HCT116 (cell line): ENCODE results near the gene CPNE7.

Experiments
- EGR1 ChIP-seq: IDR thresholded peaks from 2 replicates; pipeline ENCODE4 v1.6.1; 2012; ENCODE audit warnings: low read depth
- ELF1 ChIP-seq: IDR thresholded peaks from 2 replicates; pipeline ENCODE4 v1.6.1; 2012; ENCODE audit warnings: low read depth, borderline replicate concordance
- EZH2 ChIP-seq: fragments of 200-600 bp; sonication (generic); IDR thresholded peaks from 2 replicates; pipeline ENCODE4 v1.6.1; 2017; ENCODE audit warnings: antibody characterized with exemption, mixed run types
- EZH2phosphoT487 ChIP-seq: fragments of 200-600 bp; IDR thresholded peaks from 2 replicates; pipeline ENCODE4 v1.6.1; 2018; ENCODE audit warnings: antibody characterized with exemption, borderline replicate concordance
- POLR2A ChIP-seq: IDR thresholded peaks from 2 replicates; pipeline ENCODE4 v1.7.0; 2011; ENCODE audit warnings: borderline replicate concordance; ENCODE audit not compliant: insufficient read depth, insufficient read length; ENCODE audit errors: extremely low read depth
- POLR2AphosphoS5 ChIP-seq: IDR thresholded peaks from 2 replicates; pipeline ENCODE4 v1.6.1; 2011; ENCODE audit warnings: mild to moderate bottlenecking, low read depth, low read length, moderate library complexity
- SIN3A ChIP-seq: IDR thresholded peaks from 2 replicates; pipeline ENCODE4 v1.6.1; 2012; ENCODE audit warnings: low read depth
- SP1 ChIP-seq: IDR thresholded peaks from 2 replicates; pipeline ENCODE4 v1.6.1; 2012; ENCODE audit warnings: low read depth
- YY1 ChIP-seq: IDR thresholded peaks from 2 replicates; pipeline ENCODE4 v1.6.1; 2011; ENCODE audit warnings: low read length, low read depth, moderate library complexity, mild to moderate bottlenecking; ENCODE audit not compliant: insufficient replicate concordance; ENCODE audit errors: extremely low read depth
- ZNF274 ChIP-seq: fragments of 200-500 bp; sonication (Bioruptor generic); IDR thresholded peaks from 2 replicates; pipeline ENCODE4 v1.6.1; 2014; ENCODE audit warnings: mild to moderate bottlenecking, low read depth, low read length, inconsistent platforms
- TF ChIP-seq, protein P1 (sequence below), 3 experiments: fragments of 200-600 bp in 1 of 3; sonication (generic) in 1 of 3; IDR thresholded peaks in 2 of 3; conservative IDR thresholded peaks in 1 of 3; 2 replicates each; pipeline ENCODE4 v1.5.1; 2012 to 2017; ENCODE audit warnings: low read depth in 2 of 3, low read length in 2 of 3, antibody characterized with exemption in 1 of 3, borderline replicate concordance in 1 of 3, control low read depth in 1 of 3, mild to moderate bottlenecking in 1 of 3, mixed read lengths in 1 of 3, mixed run types in 1 of 3, moderate library complexity in 1 of 3; ENCODE audit not compliant: insufficient read depth in 1 of 3
- TF ChIP-seq, protein P2 (sequence below): IDR thresholded peaks from 2 replicates; pipeline ENCODE4 v1.6.1; 2011; ENCODE audit warnings: mild to moderate bottlenecking, low read length, moderate library complexity; ENCODE audit not compliant: insufficient replicate concordance; ENCODE audit errors: extremely low read depth
- TF ChIP-seq, protein P3 (sequence below): IDR thresholded peaks from 2 replicates; pipeline ENCODE4 v1.6.1; 2012

DNA sequence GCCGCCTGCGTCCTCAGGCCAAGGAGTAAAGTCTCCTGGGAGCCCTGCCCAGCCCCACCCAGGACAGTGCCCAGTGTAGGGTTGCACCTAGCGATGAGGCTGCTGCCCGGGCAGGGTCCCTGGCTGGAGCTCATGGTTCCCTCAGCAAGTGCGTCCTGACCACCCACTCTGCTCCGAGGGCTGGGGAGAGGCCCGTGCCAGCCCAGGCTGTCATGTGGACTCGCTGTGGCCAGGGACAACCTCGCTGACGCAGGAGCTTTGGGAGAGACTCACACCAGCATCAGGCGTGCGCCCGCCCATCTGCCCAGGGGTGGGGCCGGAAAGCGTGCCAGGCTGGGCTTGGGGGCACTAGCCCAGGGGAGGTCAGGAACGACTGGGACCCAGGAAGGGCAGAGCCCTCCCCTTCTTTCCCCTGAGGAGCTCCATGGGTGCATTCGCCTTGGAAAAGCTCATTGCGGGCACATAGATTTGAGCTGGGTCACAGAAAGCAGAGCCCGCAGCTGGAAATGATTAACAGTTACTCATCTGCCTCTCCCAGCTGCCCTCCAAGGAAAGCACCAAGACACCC is 57.6 kb downstream of the CPNE7 start:
- TF ChIP-seq ZNF274 (no peak), EZH2 (no peak), POLR2A (no peak), SP1 (no peak), YY1 (peak; percentile 5), EGR1 (no peak), EZH2phosphoT487 (no peak), ELF1 (no peak), SIN3A (no peak), POLR2AphosphoS5 (peak; percentile 36; the same call in 1 of the 2 replicates)
- TF ChIP-seq, protein P1, sequence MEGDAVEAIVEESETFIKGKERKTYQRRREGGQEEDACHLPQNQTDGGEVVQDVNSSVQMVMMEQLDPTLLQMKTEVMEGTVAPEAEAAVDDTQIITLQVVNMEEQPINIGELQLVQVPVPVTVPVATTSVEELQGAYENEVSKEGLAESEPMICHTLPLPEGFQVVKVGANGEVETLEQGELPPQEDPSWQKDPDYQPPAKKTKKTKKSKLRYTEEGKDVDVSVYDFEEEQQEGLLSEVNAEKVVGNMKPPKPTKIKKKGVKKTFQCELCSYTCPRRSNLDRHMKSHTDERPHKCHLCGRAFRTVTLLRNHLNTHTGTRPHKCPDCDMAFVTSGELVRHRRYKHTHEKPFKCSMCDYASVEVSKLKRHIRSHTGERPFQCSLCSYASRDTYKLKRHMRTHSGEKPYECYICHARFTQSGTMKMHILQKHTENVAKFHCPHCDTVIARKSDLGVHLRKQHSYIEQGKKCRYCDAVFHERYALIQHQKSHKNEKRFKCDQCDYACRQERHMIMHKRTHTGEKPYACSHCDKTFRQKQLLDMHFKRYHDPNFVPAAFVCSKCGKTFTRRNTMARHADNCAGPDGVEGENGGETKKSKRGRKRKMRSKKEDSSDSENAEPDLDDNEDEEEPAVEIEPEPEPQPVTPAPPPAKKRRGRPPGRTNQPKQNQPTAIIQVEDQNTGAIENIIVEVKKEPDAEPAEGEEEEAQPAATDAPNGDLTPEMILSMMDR (IDR thresholded peaks at IDR 0.05 in 2 of 3, conservative IDR thresholded peaks at IDR 0.05 in 1 of 3; ENCODE audit: borderline replicate concordance in 1 of 3, insufficient read depth in 1 of 3, low read depth in 2 of 3, low read length in 2 of 3): no peak
- TF ChIP-seq, protein P2, sequence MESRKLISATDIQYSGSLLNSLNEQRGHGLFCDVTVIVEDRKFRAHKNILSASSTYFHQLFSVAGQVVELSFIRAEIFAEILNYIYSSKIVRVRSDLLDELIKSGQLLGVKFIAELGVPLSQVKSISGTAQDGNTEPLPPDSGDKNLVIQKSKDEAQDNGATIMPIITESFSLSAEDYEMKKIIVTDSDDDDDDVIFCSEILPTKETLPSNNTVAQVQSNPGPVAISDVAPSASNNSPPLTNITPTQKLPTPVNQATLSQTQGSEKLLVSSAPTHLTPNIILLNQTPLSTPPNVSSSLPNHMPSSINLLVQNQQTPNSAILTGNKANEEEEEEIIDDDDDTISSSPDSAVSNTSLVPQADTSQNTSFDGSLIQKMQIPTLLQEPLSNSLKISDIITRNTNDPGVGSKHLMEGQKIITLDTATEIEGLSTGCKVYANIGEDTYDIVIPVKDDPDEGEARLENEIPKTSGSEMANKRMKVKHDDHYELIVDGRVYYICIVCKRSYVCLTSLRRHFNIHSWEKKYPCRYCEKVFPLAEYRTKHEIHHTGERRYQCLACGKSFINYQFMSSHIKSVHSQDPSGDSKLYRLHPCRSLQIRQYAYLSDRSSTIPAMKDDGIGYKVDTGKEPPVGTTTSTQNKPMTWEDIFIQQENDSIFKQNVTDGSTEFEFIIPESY: no peak
- TF ChIP-seq, protein P3, sequence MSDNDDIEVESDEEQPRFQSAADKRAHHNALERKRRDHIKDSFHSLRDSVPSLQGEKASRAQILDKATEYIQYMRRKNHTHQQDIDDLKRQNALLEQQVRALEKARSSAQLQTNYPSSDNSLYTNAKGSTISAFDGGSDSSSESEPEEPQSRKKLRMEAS: peak; percentile 83
